GM12878 (cell line): Measurements from ENCODE around the gene LRIG3. TPM values are rescaled to one million over a fixed set of nuclear protein-coding genes. Genes with fewer than 3 reads are reported as not detected.

ENCODE experiments used
- ATAC-seq: fragments of 200-7000 bp; cut with Tn5 transposase; 3 replicates; pipeline ENCODE4 v1.9.1; 2020; ENCODE audit warnings: mild to moderate bottlenecking, moderate library complexity
- BruUV-seq: library from RNA; stranded (reverse); fragments of 400-500 nt; replicated peaks from 2 replicates; lab custom pipeline; 2021; lab: Mats Ljungman, UMichigan
- CTCF ChIA-PET: fragments of 300-600 bp; sonication (Branson Sonifier 250); formaldehyde crosslinking; extraction: SDS; loops from one replicate; lab custom pipeline; 2021; ENCODE audit warnings: inconsistent platforms; lab: Yijun Ruan, JAX
- POLR2A ChIA-PET: fragments of 350-600 bp; formaldehyde crosslinking; extraction: SDS; loops from one replicate; lab custom pipeline; 2021; ENCODE audit warnings: inconsistent platforms; lab: Charles Lee
- RAD21 ChIA-PET: fragments of 300-600 bp; sonication (Branson Sonifier 250); formaldehyde crosslinking; loops from one replicate; lab custom pipeline; 2023; ENCODE audit warnings: antibody characterized with exemption; ENCODE audit not compliant: unreplicated experiment; lab: Charles Lee
- SMC1A ChIA-PET: fragments of 300-600 bp; sonication (Branson Sonifier 250); formaldehyde crosslinking; loops from one replicate; lab custom pipeline; 2023; ENCODE audit not compliant: unreplicated experiment, uncharacterized antibody; lab: Charles Lee
- DNase-seq: peaks from one replicate; pipeline ENCODE4 v3.0.0-alpha.2; 2011; ENCODE audit warnings: low read depth, low spot score
- FAIRE-seq: peaks from 3 replicates; lab custom pipeline; 2011; peaks lifted over from hg19 to GRCh38; lab: Jason Lieb, UNC
- H2AFZ ChIP-seq: 2 replicates; pipeline ENCODE4 v1.6.0; 2011; ENCODE audit warnings: low read depth, low read length, control low read depth; ENCODE audit not compliant: control insufficient read depth
- H3K27ac ChIP-seq: 2 replicates; pipeline ENCODE4 v1.5.1; 2011; ENCODE audit warnings: control low read depth; ENCODE audit not compliant: control insufficient read depth, insufficient read depth
- H3K27me3 ChIP-seq, 2 experiments: replicated peaks in 1 of 2; 2 replicates each; pipeline versions ENCODE4 v1.6.0 to v1.6.1; 2011; ENCODE audit warnings: low read length in 1 of 2; ENCODE audit not compliant: control insufficient read depth in 2 of 2, insufficient read depth in 2 of 2
- H3K36me3 ChIP-seq, 2 experiments: 2 replicates each; pipeline ENCODE4 v1.5.1; 2011; ENCODE audit warnings: low read length in 1 of 2; ENCODE audit not compliant: control insufficient read depth in 2 of 2, insufficient read depth in 2 of 2
- H3K4me1 ChIP-seq: 2 replicates; pipeline ENCODE4 v1.6.1; 2011; ENCODE audit warnings: mild to moderate bottlenecking, low read length, moderate library complexity, mixed read lengths; ENCODE audit not compliant: control insufficient read depth, insufficient read depth
- H3K4me2 ChIP-seq: 2 replicates; pipeline ENCODE4 v1.6.0; 2011; ENCODE audit warnings: control low read depth; ENCODE audit not compliant: control insufficient read depth, insufficient read depth
- H3K4me3 ChIP-seq: fragments of 200-600 bp; sonication (generic); 2 replicates; pipeline ENCODE4 v1.5.1; 2016
- H3K79me2 ChIP-seq: 2 replicates; pipeline ENCODE4 v1.6.0; 2011; ENCODE audit warnings: low read length; ENCODE audit not compliant: control insufficient read depth, insufficient read depth
- H3K9ac ChIP-seq: 2 replicates; pipeline ENCODE4 v1.8.0; 2011; ENCODE audit warnings: low read length, control low read depth, mixed read lengths; ENCODE audit not compliant: control insufficient read depth, insufficient read depth
- H3K9me3 ChIP-seq: replicated peaks from 3 replicates; pipeline ENCODE4 v1.5.1; 2011; ENCODE audit warnings: mild to moderate bottlenecking, low read length; ENCODE audit not compliant: control insufficient read depth, insufficient read depth
- H4K20me1 ChIP-seq: 2 replicates; pipeline ENCODE4 v1.6.0; 2011; ENCODE audit not compliant: control insufficient read depth, insufficient read depth
- RAD21 ChIP-seq: IDR thresholded peaks from 2 replicates; pipeline ENCODE4 v1.6.1; 2011; ENCODE audit warnings: mild to moderate bottlenecking, low read depth, low read length, moderate library complexity; ENCODE audit not compliant: insufficient read depth
- ZBED1 ChIP-seq: IDR thresholded peaks from 2 replicates; pipeline ENCODE4 v1.6.1; 2016; ENCODE audit warnings: borderline replicate concordance
- WGBS: methylation state at CpG from one replicate; pipeline ENCODE4 v1.1.6; 2016; ENCODE audit warnings: low lambda C conversion rate; ENCODE audit not compliant: insufficient replicate concordance, insufficient coverage; ENCODE audit errors: missing lambda C conversion rate; 5-methylcytosine and 5-hydroxymethylcytosine counted together
- in situ Hi-C: fragments of 300-500 bp; cut with MboI; formaldehyde crosslinking; loops from 9 replicates; pipeline ENCODE4 v1.14.3; 2018; ENCODE audit warnings: mixed read lengths
- intact Hi-C: fragments of 100-400 bp; cut with micrococcal nuclease; formaldehyde crosslinking; loops from one replicate; pipeline ENCODE4 v1.14.2; 2022; ENCODE audit not compliant: unreplicated experiment
- polyA plus RNA-seq, 11 experiments: library from polyadenylated mRNA; depleted of rRNA in 4 of 11; unstranded in 6 of 11; stranded (reverse) in 5 of 11; fragments of >200 nt; fragmentation: Nextera tagmentation in 4 of 11; fragmentation: Illumina TruSeq in 1 of 11; extraction: Ambion mirVana in 4 of 11; extraction: Trizol in 1 of 11; gene quantifications; 1 replicate in 1 of 11; 2 replicates in 10 of 11; pipeline versions ENCODE4 v1.2.1 to v1.2.3, GENCODE V29; 2011 to 2016; ENCODE audit warnings: inconsistent platforms in 2 of 11, missing spikeins in 2 of 11, low read depth in 1 of 11
- total RNA-seq, 4 experiments: library from RNA; depleted of rRNA in 3 of 4; stranded (reverse); fragments of >200 nt in 3 of 4; fragmentation: Illumina TruSeq in 1 of 4; extraction: Trizol in 1 of 4; gene quantifications; 2 replicates each; pipeline versions ENCODE4 v1.2.1 to v1.2.3, GENCODE V29; 2013 to 2021
- TF ChIP-seq, protein P1 (sequence below), 3 experiments: IDR thresholded peaks in 2 of 3; conservative IDR thresholded peaks in 1 of 3; 2 replicates each; pipeline ENCODE4 v1.5.1; 2011; ENCODE audit warnings: low read depth in 3 of 3, low read length in 3 of 3, mild to moderate bottlenecking in 3 of 3, control low read depth in 2 of 3, moderate library complexity in 2 of 3, inconsistent platforms in 1 of 3, mixed read lengths in 1 of 3; ENCODE audit not compliant: control insufficient read depth in 2 of 3, insufficient read depth in 1 of 3; ENCODE audit errors: extremely low read depth in 1 of 3
- TF ChIP-seq, protein P2 (sequence below): fragments of 450-650 bp; IDR thresholded peaks from 2 replicates; pipeline ENCODE4 v1.6.1; 2018; ENCODE audit warnings: mild to moderate bottlenecking, low read depth, moderate library complexity; ENCODE audit not compliant: partially characterized antibody

The LRIG3 gene
- total and polyA plus RNA-seq, 10 of the 15 experiments (the other 5 are each of a cell fraction or from before 2014, with no cell fraction given): 0.95 to 8.5 (median 5.0) TPM

DNA sequence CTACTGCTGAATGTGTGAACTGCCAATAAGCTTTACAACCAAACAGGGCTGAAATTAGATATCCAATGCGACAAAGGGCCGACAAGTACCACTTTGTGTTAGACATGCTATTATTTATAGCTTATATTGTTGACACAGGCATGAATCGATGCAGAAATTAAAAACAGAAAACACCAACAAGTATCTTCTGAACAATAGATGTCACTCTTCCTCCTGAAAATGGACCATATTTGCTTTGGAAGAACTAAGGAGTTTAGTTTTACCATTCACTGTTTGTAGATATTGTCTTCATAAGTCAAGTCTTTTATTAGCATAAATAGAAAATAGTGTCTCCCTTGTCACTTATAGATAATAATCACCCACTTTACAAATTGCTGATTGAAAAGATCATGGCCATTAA is 86.5 kb downstream of the LRIG3 start:
- CTCF ChIA-PET: interaction anchor here (0.7 kb wide), 1 partner anchor 320 kb away, joined by 3 read pairs; no protein-coding TSS in a partner anchor
- Histone ChIP-seq H3K27me3 (no peaks in the 10 kb centered on the region; a peak in 1 of 4 replicates), H3K79me2 (no peaks in the 10 kb centered on the region), H3K27ac (no peak overlapping the region), H4K20me1 (no peaks in the 10 kb centered on the region), H3K9ac (no peak overlapping the region), H3K4me1 (no peaks in the 10 kb centered on the region), H3K36me3 (no peaks in the 10 kb centered on the region), H3K4me2 (no peak overlapping the region), H3K9me3 (no peaks in the 10 kb centered on the region), H3K4me3 (no peak overlapping the region), H2AFZ (no peak overlapping the region)
- RAD21 ChIA-PET: interaction anchor here (0.9 to 1.3 kb wide), 2 partner anchors 48 to 317 kb away, joined by 3 to 4 read pairs; no protein-coding TSS in a partner anchor
- 55% methylated on average over 3 of the region's 3 CpGs for WGBS
- SMC1A ChIA-PET: interaction anchor here (0.9 to 1.4 kb wide), 3 partner anchors 9 to 99 kb away, joined by 3 to 4 read pairs (median 3); no protein-coding TSS in a partner anchor
- FAIRE-seq (no peak), DNase-seq (no peak), ATAC-seq (no peak)
- POLR2A ChIA-PET: no interaction called here
- BruUV-seq: no TSS peak
- intact Hi-C loops (no loop called here), in situ Hi-C loops (no loop called here)
- TF ChIP-seq, protein P1, sequence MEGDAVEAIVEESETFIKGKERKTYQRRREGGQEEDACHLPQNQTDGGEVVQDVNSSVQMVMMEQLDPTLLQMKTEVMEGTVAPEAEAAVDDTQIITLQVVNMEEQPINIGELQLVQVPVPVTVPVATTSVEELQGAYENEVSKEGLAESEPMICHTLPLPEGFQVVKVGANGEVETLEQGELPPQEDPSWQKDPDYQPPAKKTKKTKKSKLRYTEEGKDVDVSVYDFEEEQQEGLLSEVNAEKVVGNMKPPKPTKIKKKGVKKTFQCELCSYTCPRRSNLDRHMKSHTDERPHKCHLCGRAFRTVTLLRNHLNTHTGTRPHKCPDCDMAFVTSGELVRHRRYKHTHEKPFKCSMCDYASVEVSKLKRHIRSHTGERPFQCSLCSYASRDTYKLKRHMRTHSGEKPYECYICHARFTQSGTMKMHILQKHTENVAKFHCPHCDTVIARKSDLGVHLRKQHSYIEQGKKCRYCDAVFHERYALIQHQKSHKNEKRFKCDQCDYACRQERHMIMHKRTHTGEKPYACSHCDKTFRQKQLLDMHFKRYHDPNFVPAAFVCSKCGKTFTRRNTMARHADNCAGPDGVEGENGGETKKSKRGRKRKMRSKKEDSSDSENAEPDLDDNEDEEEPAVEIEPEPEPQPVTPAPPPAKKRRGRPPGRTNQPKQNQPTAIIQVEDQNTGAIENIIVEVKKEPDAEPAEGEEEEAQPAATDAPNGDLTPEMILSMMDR (IDR thresholded peaks at IDR 0.05 in 2 of 3, conservative IDR thresholded peaks at IDR 0.05 in 1 of 3; ENCODE audit: control insufficient read depth in 2 of 3, extremely low read depth in 1 of 3, insufficient read depth in 1 of 3, low read depth in 3 of 3, low read length in 3 of 3): peak in 1 of 3 experiments; percentile 17; a peak in 1 of 6 replicates
- TF ChIP-seq, protein P2, sequence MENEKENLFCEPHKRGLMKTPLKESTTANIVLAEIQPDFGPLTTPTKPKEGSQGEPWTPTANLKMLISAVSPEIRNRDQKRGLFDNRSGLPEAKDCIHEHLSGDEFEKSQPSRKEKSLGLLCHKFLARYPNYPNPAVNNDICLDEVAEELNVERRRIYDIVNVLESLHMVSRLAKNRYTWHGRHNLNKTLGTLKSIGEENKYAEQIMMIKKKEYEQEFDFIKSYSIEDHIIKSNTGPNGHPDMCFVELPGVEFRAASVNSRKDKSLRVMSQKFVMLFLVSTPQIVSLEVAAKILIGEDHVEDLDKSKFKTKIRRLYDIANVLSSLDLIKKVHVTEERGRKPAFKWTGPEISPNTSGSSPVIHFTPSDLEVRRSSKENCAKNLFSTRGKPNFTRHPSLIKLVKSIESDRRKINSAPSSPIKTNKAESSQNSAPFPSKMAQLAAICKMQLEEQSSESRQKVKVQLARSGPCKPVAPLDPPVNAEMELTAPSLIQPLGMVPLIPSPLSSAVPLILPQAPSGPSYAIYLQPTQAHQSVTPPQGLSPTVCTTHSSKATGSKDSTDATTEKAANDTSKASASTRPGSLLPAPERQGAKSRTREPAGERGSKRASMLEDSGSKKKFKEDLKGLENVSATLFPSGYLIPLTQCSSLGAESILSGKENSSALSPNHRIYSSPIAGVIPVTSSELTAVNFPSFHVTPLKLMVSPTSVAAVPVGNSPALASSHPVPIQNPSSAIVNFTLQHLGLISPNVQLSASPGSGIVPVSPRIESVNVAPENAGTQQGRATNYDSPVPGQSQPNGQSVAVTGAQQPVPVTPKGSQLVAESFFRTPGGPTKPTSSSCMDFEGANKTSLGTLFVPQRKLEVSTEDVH: no peak
- TF ChIP-seq ZBED1 (no peak), RAD21 (peak; percentile 34; the same call in 1 of the 2 replicates)
- TF ChIP-seq, all 136 proteins: peak for 2
